Progenitor cell of endocrine pancreas (in vitro differentiated cells): ENCODE results near the gene CDH20. TPM values are rescaled to one million over a fixed set of nuclear protein-coding genes. Genes with fewer than 3 reads are reported as not detected.

ENCODE experiments used
- DNase-seq: peaks from one replicate; pipeline ENCODE4 v3.0.0; 2021; ENCODE audit warnings: low spot score; ENCODE audit not compliant: unreplicated experiment
- H3K27ac Mint-ChIP-seq: 2 replicates; pipeline ENCODE4 v1.8.0; 2021; ENCODE audit warnings: mild to moderate bottlenecking, moderate library complexity, mixed read lengths
- H3K27me3 Mint-ChIP-seq: 2 replicates; pipeline ENCODE4 v1.8.0; 2021; ENCODE audit warnings: mixed read lengths
- H3K36me3 Mint-ChIP-seq: 2 replicates; pipeline ENCODE4 v1.8.0; 2022; ENCODE audit warnings: mixed read lengths; ENCODE audit not compliant: insufficient read depth
- H3K4me1 Mint-ChIP-seq: 2 replicates; pipeline ENCODE4 v1.8.0; 2021; ENCODE audit warnings: low read depth, mixed read lengths
- H3K4me3 Mint-ChIP-seq: 2 replicates; pipeline ENCODE4 v1.8.0; 2021; ENCODE audit warnings: low read depth, mild to moderate bottlenecking, moderate library complexity, mixed read lengths
- H3K9me3 Mint-ChIP-seq: 2 replicates; pipeline ENCODE4 v1.8.0; 2021; ENCODE audit warnings: low read depth, mixed read lengths
- total RNA-seq: library from RNA; stranded (reverse); gene quantifications from 2 replicates; pipeline ENCODE4 v1.2.1, GENCODE V29; 2021
- TF ChIP-seq, protein P1 (sequence below): fragments of 200-600 bp; sonication (generic); IDR thresholded peaks from one replicate; pipeline ENCODE4 v1.5.0; 2021; ENCODE audit warnings: antibody characterized with exemption, mild to moderate bottlenecking; ENCODE audit not compliant: unreplicated experiment

CDH20 gene
- total RNA-seq, 1 donor from 2014 or later, result 0.65 TPM

DNA sequence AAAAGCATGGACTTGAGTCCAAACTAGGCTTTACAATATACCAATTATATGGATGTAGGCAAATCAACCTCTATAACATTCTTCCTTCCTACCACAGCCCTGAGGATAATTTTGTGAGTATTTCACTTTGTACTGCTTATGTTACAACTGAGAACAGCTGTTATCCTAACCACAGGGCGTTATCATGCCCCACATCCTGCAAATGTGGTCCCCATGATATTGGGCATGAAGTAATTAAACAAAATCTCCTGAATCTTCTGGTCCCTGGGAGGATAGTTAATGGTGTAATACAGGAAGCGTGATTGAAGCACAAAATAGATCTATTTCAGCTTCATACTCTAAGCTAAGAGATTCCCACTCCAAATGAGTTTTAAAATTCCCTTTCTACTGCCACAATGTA lies 223.6 kb downstream of the CDH20 start:
- H3K4me1 Mint-ChIP-seq, result peaks cover 11% of the 10 kb centered on the region
- peaks cover 4% of the 10 kb centered on the region for H3K27me3 Mint-ChIP-seq
- no peak overlapping the region for H3K27ac Mint-ChIP-seq
- H3K9me3 Mint-ChIP-seq, result peaks cover 3% of the 10 kb centered on the region
- no peak overlapping the region for H3K4me3 Mint-ChIP-seq
- TF ChIP-seq, protein P1, sequence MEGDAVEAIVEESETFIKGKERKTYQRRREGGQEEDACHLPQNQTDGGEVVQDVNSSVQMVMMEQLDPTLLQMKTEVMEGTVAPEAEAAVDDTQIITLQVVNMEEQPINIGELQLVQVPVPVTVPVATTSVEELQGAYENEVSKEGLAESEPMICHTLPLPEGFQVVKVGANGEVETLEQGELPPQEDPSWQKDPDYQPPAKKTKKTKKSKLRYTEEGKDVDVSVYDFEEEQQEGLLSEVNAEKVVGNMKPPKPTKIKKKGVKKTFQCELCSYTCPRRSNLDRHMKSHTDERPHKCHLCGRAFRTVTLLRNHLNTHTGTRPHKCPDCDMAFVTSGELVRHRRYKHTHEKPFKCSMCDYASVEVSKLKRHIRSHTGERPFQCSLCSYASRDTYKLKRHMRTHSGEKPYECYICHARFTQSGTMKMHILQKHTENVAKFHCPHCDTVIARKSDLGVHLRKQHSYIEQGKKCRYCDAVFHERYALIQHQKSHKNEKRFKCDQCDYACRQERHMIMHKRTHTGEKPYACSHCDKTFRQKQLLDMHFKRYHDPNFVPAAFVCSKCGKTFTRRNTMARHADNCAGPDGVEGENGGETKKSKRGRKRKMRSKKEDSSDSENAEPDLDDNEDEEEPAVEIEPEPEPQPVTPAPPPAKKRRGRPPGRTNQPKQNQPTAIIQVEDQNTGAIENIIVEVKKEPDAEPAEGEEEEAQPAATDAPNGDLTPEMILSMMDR, result no peak
- DNase-seq, result no peak
- no peaks in the 10 kb centered on the region for H3K36me3 Mint-ChIP-seq

DNA sequence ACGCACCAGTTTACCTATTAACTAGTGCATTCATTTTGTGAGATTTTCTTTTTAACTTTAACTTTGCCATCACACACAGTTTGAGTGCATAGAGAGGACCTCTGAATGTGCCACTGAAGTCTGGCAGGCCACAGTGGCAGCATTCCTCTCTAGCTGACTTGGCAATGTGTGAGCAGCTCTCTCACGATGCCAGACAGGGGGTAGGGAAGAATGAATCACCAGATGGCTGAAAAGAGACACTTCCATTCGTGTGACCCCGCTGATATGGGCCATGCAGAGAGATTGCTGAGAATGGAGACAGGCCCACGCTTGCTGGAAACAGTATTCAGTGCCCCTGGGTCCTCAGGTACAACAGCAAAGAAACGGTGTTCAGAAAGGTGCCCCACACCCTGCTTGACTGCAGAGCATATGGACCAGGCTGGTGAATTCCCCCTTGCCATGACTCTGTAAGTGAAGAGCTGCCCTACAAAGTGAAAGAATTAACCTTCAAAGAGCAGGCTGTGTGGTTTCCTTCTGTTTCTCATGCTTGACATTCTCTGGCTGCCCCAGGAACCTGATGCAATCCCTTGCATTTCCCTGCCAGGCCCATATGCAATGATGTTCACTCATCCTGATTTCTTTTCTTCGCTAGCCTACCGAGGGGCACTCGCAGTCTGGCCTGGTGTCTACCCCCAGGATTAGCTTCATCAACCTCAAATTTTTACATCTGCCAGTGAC lies 236.1 kb downstream of the CDH20 start:
- TF ChIP-seq, protein P1, result no peak
- DNase-seq, result no peak
- Mint-ChIP-seq H3K36me3 (no peaks in the 10 kb centered on the region), H3K27me3 (no peaks in the 10 kb centered on the region), H3K9me3 (peaks cover 11% of the 10 kb centered on the region), H3K4me3 (no peak overlapping the region), H3K4me1 (no peaks in the 10 kb centered on the region), H3K27ac (no peak overlapping the region)

DNA sequence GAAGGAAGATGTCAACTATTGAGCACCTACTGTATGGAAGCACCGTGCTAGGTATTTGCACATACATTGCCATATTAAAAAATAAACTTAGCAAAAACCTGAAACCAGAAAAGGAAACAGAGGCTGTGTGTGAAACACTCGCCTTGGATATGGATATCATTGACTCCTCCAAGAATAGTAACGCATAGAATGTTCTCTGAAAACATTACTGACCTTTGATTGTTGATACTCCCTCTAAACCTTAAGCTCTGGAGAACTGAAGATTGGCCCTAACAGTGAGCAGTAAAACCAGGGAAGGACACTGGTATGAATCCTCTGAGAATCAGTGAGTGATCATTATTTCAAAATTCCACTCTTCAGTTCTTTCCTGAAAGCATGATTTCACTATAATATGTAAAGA lies 236.8 kb downstream of the CDH20 start:
- Mint-ChIP-seq H3K4me1 (no peaks in the 10 kb centered on the region), H3K9me3 (peaks cover 11% of the 10 kb centered on the region), H3K4me3 (no peak overlapping the region), H3K27me3 (no peaks in the 10 kb centered on the region), H3K27ac (no peak overlapping the region), H3K36me3 (no peaks in the 10 kb centered on the region)
- TF ChIP-seq, protein P1, result no peak
- no peak for DNase-seq

DNA sequence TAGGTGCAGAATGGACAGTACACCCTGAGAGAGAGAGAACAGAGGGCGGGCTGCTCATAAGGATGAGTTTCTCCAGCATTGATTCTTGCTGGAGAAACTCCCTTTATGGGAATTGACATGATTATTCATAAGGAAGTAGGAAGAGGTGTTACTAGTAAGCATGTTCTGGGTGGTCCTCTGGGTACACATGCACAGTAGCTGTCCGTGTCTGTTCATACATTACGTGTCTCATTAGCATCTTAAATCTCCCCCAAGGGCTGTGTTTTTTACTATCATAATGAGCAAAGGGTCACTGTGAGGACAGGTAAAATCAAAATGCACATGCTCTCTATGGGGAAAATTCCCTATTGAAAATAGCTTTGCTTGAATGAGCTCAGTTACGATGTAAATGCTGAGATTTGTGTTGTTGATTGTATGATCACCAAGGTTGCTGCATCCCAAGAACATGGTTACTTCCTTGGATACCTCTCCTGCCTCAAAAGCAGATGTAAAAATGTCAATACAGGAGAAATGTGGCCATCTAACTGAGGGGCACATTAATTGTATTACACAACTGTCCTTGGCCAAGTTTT lies 238.9 kb downstream of the CDH20 start:
- TF ChIP-seq, protein P1, result no peak
- no peaks in the 10 kb centered on the region for H3K36me3 Mint-ChIP-seq
- H3K27ac Mint-ChIP-seq, result no peak overlapping the region
- no peak overlapping the region for H3K4me3 Mint-ChIP-seq
- H3K27me3 Mint-ChIP-seq, result no peaks in the 10 kb centered on the region
- DNase-seq, result no peak
- H3K9me3 Mint-ChIP-seq, result peaks cover 11% of the 10 kb centered on the region
- H3K4me1 Mint-ChIP-seq, result peaks cover 4% of the 10 kb centered on the region

DNA sequence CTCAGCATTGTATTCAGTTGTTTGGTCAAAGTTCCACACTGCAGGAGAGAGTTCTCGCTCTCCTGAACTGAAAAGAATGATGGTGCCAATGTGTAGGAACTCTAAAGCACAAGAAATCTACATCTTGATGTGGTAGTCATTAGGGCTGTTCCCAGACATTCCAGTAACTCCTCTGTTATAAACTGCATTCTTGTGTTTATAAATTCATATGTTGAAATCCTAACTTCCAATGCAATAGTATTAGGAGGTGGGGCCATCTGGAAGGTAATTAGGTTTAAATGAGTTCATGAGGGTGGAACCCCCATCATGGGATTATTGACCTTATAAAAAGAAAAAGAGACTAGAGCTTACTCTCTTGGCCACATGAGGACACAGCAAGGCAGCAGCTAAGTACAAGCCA lies 239.6 kb downstream of the CDH20 start:
- H3K9me3 Mint-ChIP-seq, result peaks cover 11% of the 10 kb centered on the region
- no peak for DNase-seq
- TF ChIP-seq, protein P1, result no peak
- H3K36me3 Mint-ChIP-seq, result no peaks in the 10 kb centered on the region
- H3K4me1 Mint-ChIP-seq, result peaks cover 7% of the 10 kb centered on the region
- no peak overlapping the region for H3K4me3 Mint-ChIP-seq
- no peaks in the 10 kb centered on the region for H3K27me3 Mint-ChIP-seq
- H3K27ac Mint-ChIP-seq, result no peak overlapping the region
